ENCODE data around the gene HS6ST3. TPM values are rescaled to one million over a fixed set of nuclear protein-coding genes. Genes with fewer than 3 reads are reported as not detected.

HS6ST3 gene
- total RNA-seq, 4 donors from 2014 or later: 0.97 to 2.2 (median 2.0) TPM

GRCh38 chr13:96052656-96053002, 37.3 kb upstream of the HS6ST3 start:
- peak; percentile 56 to 67 for ATAC-seq
- Histone ChIP-seq H3K4me3 (peak overlapping the region; percentile 66 to 97 (median 94)), H3K27ac (peak overlapping the region; percentile 78 to 83 (median 80)), H3K27me3 (no peaks in the 10 kb centered on the region), H3K4me1 (peaks cover 5 to 9% of the 10 kb centered on the region in 2 donors), H3K9me3 (no peaks in the 10 kb centered on the region), H3K36me3 (no peaks in the 10 kb centered on the region)
- TF ChIP-seq POLR2A (IDR thresholded peaks at IDR 0.05) (no peak), CTCF (IDR thresholded peaks at IDR 0.05 in 4 of 5, conservative IDR thresholded peaks at IDR 0.05 in 1 of 5) (no peak)
- intact Hi-C loops (cut with DNase I; ENCODE audit: low total_unique reads): loop anchor here (10.0 kb wide), 2 partner anchors 762 to 1382 kb away; partner anchors contain the start of gene RAP2A
- DNase-seq: no peak
- in situ Hi-C loops (cut with MboI; ENCODE audit: low sequenced_read_pairs in 4 of 4): no loop called here

- intact Hi-C loops (cut with DNase I; ENCODE audit: low total_unique reads): loop anchor here (10.0 kb wide), 2 partner anchors 762 to 1382 kb away; partner anchors contain the start of gene RAP2A
- peak; percentile 94 to 95 for ATAC-seq
Measured at GRCh38 chr13:96053003-96053703, 36.8 kb upstream of the HS6ST3 start, which contains the start of gene UGGT2. Gene UGGT2, minus strand, starts transcription at chr13:96053401. Its CDS starts 89 bp downstream, at chr13:96053312.

GRCh38 chr13:96065849-96066248, 24.1 kb upstream of the HS6ST3 start:
- in situ Hi-C loops (cut with MboI; ENCODE audit: low sequenced_read_pairs in 4 of 4): no loop called here
- Histone ChIP-seq H3K4me1 (no peaks in the 10 kb centered on the region), H3K27me3 (no peaks in the 10 kb centered on the region), H3K4me3 (no peak overlapping the region), H3K9me3 (no peaks in the 10 kb centered on the region), H3K36me3 (no peaks in the 10 kb centered on the region), H3K27ac (no peak overlapping the region)
- no peak for TF ChIP-seq CTCF (IDR thresholded peaks at IDR 0.05 in 4 of 5, conservative IDR thresholded peaks at IDR 0.05 in 1 of 5)
- no peak for TF ChIP-seq POLR2A (IDR thresholded peaks at IDR 0.05)
- ATAC-seq (no peak), DNase-seq (no peak)
- intact Hi-C loops (cut with DNase I; ENCODE audit: low total_unique reads): no loop called here

More at GRCh38 chr13:96053003-96053703, 36.8 kb upstream of the HS6ST3 start, which contains the start of gene UGGT2:
- Histone ChIP-seq H3K27ac (peak within 1 kb of the TSS; percentile 78 to 83 (median 80)), H3K36me3 (no peaks in the 10 kb centered on the region), H3K4me3 (peak within 1 kb of the TSS; percentile 66 to 97 (median 94)), H3K27me3 (no peaks in the 10 kb centered on the region), H3K9me3 (no peaks in the 10 kb centered on the region), H3K4me1 (peaks cover 5 to 9% of the 10 kb centered on the region in 2 donors)
- peak; percentile 78 to 90 for DNase-seq
- TF ChIP-seq CTCF (IDR thresholded peaks at IDR 0.05 in 4 of 5, conservative IDR thresholded peaks at IDR 0.05 in 1 of 5): peak in 2 of 5 experiments; percentile 14 to 31
- TF ChIP-seq POLR2A (IDR thresholded peaks at IDR 0.05): peak; percentile 70 to 72
- in situ Hi-C loops (cut with MboI; ENCODE audit: low sequenced_read_pairs in 4 of 4): no loop called here

GRCh38 chr13:96068729-96069128, 21.2 kb upstream of the HS6ST3 start:
- Histone ChIP-seq H3K36me3 (no peaks in the 10 kb centered on the region), H3K9me3 (no peaks in the 10 kb centered on the region), H3K27me3 (no peaks in the 10 kb centered on the region), H3K4me3 (no peak overlapping the region), H3K4me1 (no peaks in the 10 kb centered on the region), H3K27ac (no peak overlapping the region)
- intact Hi-C loops (cut with DNase I; ENCODE audit: low total_unique reads): no loop called here
- no peak for TF ChIP-seq CTCF (IDR thresholded peaks at IDR 0.05 in 4 of 5, conservative IDR thresholded peaks at IDR 0.05 in 1 of 5)
- in situ Hi-C loops (cut with MboI; ENCODE audit: low sequenced_read_pairs in 4 of 4): no loop called here
- DNase-seq: no peak
- no peak for ATAC-seq
